H7 (cell line): ENCODE data around the gene TGOLN2. TPM values are rescaled to one million over a fixed set of nuclear protein-coding genes. Genes with fewer than 3 reads are reported as not detected.
"Not testable (repeated sequence)": the region's sequence is repeated elsewhere in the genome, so short reads cannot be mapped to it uniquely, and the experiment has no call there.

Experiments used
- DNase-seq: peaks from one replicate; pipeline ENCODE4 v3.0.0; 2012
- H3K27me3 ChIP-seq: 2 replicates; pipeline ENCODE4 v1.6.0; 2011; ENCODE audit warnings: mild to moderate bottlenecking, low read length; ENCODE audit not compliant: control insufficient read depth, insufficient read depth
- H3K36me3 ChIP-seq: replicated peaks from 2 replicates; pipeline ENCODE4 v1.5.1; 2011; ENCODE audit warnings: low read length; ENCODE audit not compliant: control insufficient read depth, insufficient read depth
- H3K4me3 ChIP-seq: 2 replicates; pipeline ENCODE4 v1.5.1; 2011; ENCODE audit warnings: low read depth, mild to moderate bottlenecking, control low read depth, low read length, moderate library complexity; ENCODE audit not compliant: insufficient read depth
- total RNA-seq: library from RNA; depleted of rRNA; stranded (reverse); fragments of >200 nt; shearing (Covaris generic); gene quantifications from 2 replicates; pipeline ENCODE4 v1.2.3, GENCODE V29; 2014

The TGOLN2 gene
- total RNA-seq, 1 experiment from 2014 or later = 33.0 TPM

DNA sequence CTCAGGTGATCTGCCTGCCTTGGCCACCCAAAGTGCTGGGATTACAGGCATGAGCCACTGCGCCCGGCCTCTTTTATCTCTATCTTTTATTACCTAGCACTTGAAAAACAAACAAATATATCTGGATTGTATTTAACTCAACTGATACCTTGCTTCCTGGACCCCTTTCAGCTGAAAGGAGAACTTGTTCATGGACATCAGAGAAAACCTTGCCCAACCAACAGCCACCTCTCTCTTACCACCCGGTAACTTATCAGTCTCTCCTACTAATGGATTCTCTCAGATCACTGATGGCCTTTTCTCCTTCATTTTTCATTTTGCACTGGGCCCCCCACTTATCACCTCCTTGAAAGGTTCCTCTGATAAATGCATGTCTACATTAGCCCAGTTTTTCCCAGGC, 19.8 kb upstream of the TGOLN2 start:
- Histone ChIP-seq H3K27me3 (no peaks in the 10 kb centered on the region), H3K4me3 (no peak overlapping the region), H3K36me3 (peaks cover 11% of the 10 kb centered on the region)
- DNase-seq = no peak

DNA sequence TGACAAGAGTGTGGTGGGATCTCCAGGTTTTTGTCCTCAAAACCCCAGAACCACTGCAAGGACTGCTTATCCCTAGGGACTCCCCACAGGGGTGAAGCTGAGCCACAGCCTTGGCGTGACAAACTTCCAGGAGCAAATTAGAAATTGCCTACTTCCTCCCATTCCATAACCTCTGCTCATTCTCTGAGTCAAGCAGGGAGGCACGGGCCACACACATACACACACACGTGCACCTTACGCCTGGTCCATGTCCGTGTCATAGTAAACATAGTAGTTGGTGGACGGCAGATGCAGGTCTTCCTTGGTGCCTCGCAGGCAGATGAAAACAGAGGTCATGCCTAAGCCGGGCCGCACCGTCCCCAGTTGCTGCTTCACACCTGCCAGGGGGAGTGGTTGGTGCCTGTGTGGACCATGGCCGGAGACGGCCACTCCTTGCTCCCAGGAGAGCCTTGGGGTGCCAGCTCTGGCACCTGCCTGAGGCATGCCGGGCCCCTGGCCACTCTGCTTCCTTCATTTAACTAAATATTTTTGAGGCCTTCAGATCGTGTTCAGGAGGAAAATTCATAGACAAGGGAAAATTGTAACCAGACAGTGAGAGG, 16.7 kb upstream of the TGOLN2 start:
- Histone ChIP-seq H3K36me3 (peaks cover 3% of the 10 kb centered on the region), H3K4me3 (no peak overlapping the region), H3K27me3 (no peaks in the 10 kb centered on the region)
- no peak for DNase-seq

DNA sequence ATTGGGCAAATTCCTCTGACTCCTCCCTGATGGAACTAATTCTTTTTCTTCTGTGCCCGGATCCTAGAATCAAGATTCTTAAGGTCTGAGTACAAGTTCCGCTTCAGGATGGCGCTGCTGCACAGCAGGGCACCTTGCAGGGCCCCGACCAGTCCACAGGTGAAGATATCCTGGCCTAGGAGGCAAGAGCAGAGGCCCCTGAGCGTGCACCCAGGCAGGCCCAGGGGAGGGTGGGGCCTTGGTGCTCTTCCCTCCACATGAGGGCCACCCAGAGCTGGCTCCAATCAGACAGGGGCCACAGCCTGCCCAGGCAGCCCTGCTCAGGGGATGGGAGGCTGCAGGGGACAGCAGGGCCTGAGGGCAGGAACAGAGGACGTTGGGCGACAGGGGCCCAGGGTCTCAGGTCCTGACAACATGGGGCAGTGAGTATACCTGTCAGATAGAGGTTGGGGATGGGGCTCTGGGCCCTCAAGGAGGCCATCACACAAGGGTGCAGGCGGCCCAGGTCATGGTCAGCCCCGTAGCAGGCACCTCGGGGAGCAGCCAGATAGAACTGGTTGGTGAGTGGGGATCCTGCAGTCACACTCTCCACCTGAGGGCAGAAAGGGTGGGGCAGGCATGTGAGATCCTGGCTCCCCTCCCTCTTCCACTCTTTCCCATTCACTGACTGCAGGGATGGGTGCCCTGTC, 15.6 kb upstream of the TGOLN2 start:
- H3K4me3 ChIP-seq = not testable (repeated sequence)
- peak; percentile 15 for DNase-seq

DNA sequence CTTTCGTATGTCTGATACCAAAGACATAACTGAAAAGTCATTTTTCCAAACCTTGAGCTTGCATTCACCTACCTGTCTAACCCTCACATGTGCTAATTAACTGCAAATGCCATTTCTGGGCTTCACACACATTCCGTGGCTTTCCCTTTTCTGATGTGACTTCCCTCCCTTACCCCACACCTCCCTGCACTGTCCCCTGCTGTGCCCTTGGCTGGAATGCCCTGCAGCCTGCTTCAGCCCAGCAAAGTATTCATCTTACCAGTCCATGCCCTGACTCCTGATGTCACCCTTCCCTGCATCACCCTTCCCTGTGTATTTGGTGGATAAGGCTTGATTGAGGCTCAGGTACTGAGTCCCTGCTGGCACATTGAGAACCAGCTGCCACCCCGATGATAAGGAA, 14.4 kb upstream of the TGOLN2 start:
- H3K27me3 ChIP-seq = no peaks in the 10 kb centered on the region
- peaks cover 1% of the 10 kb centered on the region; the same call in 1 of the 2 replicates for H3K36me3 ChIP-seq
- H3K4me3 ChIP-seq = no peak overlapping the region
- peak; percentile 73 for DNase-seq

More for the DNA sequence above, 15.6 kb upstream of the TGOLN2 start:
- not testable (repeated sequence) for H3K36me3 ChIP-seq, H3K27me3 ChIP-seq

DNA sequence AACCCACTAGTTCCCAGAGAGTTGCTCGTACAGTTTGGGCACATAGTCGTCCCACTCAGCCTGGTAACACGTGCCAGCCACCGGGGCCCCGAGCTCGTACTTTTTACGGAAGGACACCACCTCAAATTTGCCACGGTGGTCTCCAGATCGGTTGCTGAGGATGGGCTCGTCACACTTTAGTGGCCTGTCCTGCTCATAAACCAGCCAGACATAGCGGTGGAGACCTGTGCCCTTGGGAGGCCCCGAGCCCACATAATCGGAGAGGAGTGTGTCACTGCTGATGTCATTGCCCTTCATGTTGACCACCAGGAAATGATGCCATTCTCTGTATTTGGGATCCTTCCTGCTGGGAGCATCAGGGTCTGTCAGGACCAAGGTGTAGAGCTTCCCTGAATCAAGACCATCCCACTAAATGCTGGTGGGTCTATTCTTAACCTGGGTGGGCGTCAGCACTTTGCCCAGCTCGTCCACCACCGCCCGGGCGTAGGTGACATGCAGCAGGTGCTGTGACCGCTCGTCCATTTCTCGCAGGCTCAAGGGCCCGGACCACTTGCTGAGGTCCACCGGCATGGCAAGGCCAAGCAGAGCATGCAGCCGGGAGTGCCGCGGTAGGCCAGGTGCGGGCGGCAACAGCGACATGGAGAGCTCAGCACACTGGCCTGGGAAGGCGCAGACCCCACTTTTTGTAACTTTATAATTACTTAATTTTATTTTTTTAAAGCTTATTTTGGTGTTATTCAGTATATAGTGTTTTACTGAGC, 13.7 kb upstream of the TGOLN2 start:
- no peaks in the 10 kb centered on the region for H3K27me3 ChIP-seq
- no peak overlapping the region for H3K4me3 ChIP-seq
- peak; percentile 18 for DNase-seq
- H3K36me3 ChIP-seq = peaks cover under 1% of the 10 kb centered on the region; the same call in 1 of the 2 replicates

DNA sequence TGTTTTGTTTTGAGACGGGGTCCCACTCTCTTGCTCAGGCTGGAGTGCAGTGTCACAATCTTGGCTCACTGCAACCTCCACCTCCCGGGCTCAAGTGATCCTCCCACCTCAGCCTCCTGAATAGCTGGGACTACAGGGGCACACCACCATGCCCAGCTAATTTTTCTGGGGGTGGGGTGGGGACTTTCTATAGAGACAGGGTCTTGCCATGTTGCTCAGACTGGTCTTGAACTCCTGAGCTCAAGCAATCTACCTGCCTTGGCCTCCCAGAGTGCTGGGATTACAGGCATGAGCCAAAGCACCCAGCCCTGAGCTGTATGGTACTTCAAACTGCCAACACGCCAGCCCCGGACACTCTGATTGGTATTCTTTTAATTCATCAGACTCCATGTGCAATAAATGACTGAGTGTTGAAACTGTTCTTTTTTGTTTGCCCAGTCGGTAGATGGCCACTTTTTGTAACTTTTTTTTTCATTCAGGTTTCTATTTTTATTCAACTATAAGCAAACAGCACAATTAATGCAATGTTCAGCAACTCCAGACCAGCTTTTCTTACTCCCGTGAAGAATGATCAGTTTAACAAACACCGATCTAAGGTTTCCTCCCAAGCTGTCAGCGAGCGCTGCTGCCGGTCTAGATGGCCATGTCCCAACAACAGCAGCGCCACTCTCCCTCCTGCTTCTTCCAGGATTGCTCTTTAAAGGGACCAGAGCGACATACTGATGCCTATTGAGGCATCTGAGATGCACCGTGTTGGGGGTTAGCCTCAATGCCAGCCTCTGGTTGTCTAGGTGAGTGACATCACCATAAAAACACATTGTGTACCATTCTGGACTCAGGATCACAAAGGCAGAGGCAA, 12.5 kb upstream of the TGOLN2 start:
- H3K27me3 ChIP-seq = no peaks in the 10 kb centered on the region
- DNase-seq = peak; percentile 29
- no peak overlapping the region for H3K4me3 ChIP-seq
- no peaks in the 10 kb centered on the region for H3K36me3 ChIP-seq

DNA sequence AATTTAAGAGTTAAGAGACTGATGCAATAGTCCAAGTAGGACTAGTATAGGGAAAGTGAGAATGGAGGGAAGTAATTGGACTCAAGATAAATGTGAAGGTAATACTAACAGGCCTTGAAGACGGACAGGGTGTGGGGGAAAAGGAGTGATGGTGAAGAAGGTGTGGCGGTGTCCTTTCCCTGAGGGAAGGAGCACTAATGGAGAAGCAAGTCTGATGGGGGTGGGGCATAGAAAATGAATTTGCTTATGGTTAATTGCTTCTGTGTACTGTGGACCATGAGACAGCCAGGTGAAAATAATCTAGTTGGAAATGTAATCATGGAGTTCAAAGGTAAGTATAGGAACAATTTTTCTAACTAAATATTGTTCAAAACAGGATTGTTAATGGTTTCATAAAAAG, 7.1 kb upstream of the TGOLN2 start:
- H3K4me3 ChIP-seq = no peak overlapping the region
- peak; percentile 15 for DNase-seq
- H3K36me3 ChIP-seq = no peaks in the 10 kb centered on the region
- H3K27me3 ChIP-seq = no peaks in the 10 kb centered on the region

DNA sequence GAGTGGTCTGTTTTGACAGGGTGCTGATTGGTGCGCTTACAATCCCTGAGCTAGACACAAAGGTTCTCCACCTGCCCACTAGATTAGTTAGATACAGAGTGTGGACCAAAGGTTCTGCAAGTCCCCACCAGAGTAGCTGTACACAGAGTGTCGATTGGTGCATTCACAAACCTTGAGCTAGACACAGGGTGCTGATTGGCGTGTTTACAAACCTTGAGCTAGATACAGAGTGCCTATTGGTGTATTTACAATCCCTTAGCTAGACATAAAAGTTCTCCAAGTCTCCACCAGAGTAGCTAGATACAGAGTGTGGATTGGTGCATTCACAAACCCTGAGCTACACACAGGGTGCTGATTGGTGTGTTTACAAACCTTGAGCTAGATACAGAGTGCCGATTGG, 6.1 kb upstream of the TGOLN2 start:
- H3K27me3 ChIP-seq, H3K36me3 ChIP-seq, H3K4me3 ChIP-seq, DNase-seq: not testable (repeated sequence)

DNA sequence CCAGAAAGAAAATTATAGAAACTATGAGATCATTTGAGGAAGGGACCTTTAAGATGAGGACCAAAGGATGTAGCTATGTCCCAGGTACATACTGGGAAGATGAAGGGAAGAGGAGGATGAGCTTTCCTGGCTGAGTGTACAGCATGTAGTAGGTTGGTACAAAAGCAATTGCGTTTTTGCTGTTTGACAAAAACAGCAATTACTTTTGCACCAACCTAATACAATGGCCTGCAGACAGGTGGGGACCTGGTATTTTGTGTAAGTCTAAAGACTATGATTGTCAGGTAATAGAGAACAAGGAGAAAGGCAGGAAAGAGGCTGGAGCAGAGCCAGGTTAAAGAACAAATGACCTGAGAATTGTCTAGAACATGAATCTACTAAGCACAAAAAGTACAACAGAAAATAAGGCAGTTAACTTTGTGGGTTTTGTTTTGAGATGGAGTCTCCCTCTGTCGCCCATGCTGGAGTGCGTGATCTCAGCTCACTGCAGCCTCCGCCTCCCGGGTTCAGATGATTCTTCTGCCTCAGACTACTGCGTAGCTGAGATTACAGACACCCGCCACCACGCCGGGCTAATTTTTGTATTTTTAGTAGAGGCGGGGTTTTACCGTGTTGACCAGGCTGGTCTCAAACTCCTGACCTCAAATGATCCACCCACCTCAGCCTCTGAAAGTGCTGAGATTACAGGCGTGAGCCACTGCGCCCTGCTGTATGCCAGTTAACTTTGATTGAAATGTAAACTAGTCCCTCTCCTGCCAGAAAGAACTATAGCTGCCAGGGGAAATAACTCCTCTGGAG, 3.2 kb upstream of the TGOLN2 start:
- no peaks in the 10 kb centered on the region; the same call in 1 of the 2 replicates for H3K36me3 ChIP-seq
- no peak overlapping the region for H3K4me3 ChIP-seq
- DNase-seq = no peak
- H3K27me3 ChIP-seq = no peaks in the 10 kb centered on the region

DNA sequence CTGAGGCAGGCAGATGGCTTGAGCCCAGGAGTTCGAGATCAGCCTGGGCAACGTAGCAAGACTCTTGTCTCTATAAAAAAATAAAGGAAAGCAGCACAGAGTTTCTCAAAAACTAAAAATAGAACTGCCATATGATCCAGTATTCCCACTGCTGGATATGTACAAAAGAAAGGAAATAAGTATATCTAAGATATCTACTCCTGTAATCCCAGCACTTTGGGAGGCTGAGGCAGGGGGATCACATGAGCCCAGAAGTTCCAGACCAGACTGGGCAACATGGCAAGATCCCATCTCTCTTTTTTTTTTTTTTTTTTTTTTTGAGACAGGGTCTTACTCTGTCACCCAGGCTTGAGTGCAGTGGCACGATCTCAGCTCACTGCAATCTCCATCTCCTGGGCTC, 1.9 kb upstream of the TGOLN2 start:
- DNase-seq, H3K36me3 ChIP-seq, H3K4me3 ChIP-seq, H3K27me3 ChIP-seq: not testable (repeated sequence)

DNA sequence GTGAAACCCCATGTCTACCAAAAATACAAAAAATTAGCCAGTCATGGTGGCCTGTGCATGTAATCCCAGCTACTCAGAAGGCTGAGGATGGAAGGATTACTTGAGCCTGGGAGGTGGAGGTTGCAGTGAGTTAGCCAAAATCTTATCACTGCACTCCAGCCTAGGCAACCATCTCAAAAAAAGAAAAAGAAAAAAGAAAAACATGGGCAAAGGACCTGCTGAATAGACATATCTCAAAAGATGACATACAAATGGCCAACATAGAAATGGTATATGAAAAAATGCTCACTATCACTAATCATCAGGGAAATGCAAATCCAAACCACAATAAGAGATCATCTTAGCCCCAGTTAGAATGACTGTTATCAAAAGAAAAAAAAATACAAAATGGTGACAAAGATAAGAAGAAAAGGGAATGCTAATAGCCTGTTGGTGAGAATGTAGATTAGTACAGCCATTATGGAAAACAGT, 1.4 kb upstream of the TGOLN2 start:
- Histone ChIP-seq H3K36me3 (peaks cover 3% of the 10 kb centered on the region; the same call in 1 of the 2 replicates), H3K4me3 (no peak overlapping the region), H3K27me3 (no peaks in the 10 kb centered on the region)
- no peak for DNase-seq

DNA sequence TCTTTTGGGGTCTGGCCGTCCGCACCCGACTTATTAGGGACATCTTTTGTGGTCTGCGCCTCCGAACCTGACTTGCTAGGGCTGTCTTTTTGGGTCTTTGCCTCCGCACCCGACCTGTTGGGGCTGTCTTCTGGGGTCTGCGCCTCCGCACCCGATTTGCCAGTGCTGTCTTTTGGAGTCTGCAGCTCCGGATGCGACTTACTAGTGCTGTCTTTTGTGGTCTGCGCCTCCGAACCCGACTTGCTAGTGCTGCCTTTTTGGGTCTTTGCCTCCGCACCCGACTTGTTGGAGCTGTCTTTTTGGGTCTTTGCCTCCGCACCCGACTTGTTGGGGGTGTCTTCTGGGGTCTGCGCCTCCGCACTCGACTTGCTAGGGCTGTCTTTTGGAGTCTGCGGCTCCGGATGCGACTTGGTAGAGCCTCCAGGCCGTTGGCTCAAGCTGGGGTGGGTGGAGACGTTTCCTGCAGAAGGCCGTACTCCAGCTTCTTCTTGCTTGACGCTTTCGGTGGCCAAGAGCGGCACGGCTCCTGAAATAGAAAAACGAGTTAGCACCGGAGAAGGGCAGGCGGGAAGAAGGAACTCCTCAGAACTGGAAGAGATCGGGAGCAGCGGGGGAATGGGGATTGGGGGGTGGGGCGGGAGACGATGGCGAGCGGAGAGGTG, 498 bp downstream of the TGOLN2 start:
- DNase-seq = no peak
- H3K27me3 ChIP-seq = no peaks in the 10 kb centered on the region
- peak overlapping the region; percentile 82 for H3K4me3 ChIP-seq
- peaks cover 10% of the 10 kb centered on the region for H3K36me3 ChIP-seq

DNA sequence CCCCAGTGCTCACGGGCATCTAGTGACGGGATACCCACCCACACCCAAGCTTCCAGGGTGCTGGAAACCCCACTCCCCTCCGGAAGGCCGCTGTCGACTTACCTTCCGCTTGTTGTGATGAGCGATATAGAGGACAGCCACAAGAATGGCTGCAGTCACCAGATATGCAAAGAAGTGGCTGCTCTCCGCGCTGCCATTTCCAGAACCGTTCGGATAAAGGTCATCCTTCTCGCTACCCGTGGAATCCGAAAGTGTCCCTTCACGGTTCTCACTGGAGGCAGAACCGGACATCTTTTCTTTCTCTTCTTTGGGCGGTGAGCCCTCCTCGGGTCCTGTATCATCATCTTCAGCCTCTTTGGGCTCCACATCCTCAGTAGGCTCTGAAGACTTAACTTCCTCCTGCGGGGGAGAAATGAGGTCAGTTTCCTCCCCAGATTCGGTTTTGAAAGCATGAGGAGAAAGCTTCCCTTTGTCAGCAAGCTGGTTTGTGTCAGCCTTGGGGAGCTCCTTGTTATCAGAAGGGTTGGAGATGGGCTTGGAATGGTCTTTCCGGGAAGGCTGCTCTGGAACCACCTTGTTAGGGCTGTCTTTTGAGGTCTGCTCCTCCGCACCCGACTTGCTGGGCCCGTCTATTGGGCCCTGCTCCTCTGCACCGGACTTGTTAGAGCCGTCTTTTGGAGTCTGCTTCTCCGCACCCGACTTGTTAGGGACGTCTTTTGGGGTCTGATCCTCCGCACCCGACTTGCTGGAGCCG, 1.2 kb downstream of the TGOLN2 start:
- no peak for DNase-seq
- Histone ChIP-seq H3K27me3 (no peaks in the 10 kb centered on the region), H3K4me3 (peak overlapping the region; percentile 82), H3K36me3 (peaks cover 12% of the 10 kb centered on the region)
